ENCODE measurements around the gene GBF1. TPM values are rescaled to one million over a fixed set of nuclear protein-coding genes. Genes with fewer than 3 reads are reported as not detected.

Gene GBF1
- polyA plus RNA-seq, 1 donor (not counting 4 experiments of a cell fraction or from before 2014, with no cell fraction given), result 17.4 TPM

DNA sequence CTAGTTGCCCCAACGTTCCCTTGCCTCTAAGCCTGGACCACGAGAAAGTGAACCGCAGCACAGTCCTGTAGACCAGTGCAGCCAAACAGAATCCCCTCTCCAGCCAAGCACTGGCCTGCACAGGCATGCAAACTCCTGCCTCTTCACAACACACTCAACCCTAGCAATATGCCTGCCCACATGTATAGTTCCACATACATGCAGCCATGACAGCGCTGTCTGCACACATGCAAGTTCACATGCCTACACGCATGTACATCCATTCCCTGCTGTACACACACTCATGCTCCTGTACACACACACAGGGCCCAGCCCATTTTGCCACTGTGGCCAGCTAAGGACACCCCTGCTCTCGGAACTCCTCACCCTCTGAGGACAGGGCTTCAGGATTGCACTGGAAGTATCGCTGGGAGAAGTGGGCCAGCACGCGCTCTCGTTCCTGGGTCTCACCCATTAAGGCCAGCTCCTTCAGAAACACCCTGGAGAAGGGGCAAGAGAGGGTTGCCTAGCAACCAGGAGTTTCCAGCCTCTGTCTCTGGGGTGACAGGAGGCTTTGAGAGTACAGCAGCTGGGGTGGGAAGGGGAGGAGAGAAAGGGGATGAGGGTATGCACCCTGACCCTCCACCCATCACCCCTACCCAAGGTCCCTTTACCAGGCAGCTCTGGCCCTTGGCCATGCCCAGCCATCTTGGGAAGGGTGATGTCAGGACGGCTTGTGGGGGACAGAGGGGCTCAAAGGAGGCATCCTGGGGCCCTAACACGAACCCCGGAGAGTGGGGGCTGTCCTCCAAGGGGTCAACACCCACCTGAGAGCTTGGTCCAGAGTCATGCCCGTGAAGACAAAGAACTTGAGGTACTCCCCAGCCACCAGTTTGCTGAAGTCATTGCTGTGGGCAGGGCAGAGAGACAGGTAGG lies 166.3 kb downstream of the GBF1 start:
- Histone ChIP-seq H3K79me2 (ENCODE audit: control insufficient read depth, insufficient read depth, low read length) (no peaks in the 10 kb centered on the region), H3K27ac (ENCODE audit: control insufficient read depth, insufficient read depth, low read length) (no peak overlapping the region), H3K4me3 (ENCODE audit: control insufficient read depth in 2 of 3, extremely low read depth in 1 of 3, insufficient read depth in 2 of 3, low read depth in 1 of 3, low read length in 3 of 3) (no peak overlapping the region), H3K9me1 (ENCODE audit: control insufficient read depth, extremely low read depth, insufficient read depth, low read length) (no peaks in the 10 kb centered on the region), H3K27me3 (ENCODE audit: control insufficient read depth, extremely low read depth, insufficient read depth, low read length) (peaks cover 73% of the 10 kb centered on the region), H2AFZ (ENCODE audit: control insufficient read depth, low read length) (no peak overlapping the region), H3K4me2 (ENCODE audit: control insufficient read depth, extremely low read depth, insufficient read depth, low read depth, low read length) (no peak overlapping the region), H3K4me1 (ENCODE audit: control insufficient read depth, extremely low read depth, insufficient read depth, low read length) (peaks cover 11% of the 10 kb centered on the region), H3K36me3 (ENCODE audit: control insufficient read depth in 2 of 2, extremely low read depth in 1 of 2, insufficient read depth in 2 of 2, low read length in 2 of 2) (no peaks in the 10 kb centered on the region), H3K9ac (ENCODE audit: control insufficient read depth, extremely low read depth, insufficient read depth, low read length) (no peak overlapping the region), H3K9me3 (ENCODE audit: control insufficient read depth, low read depth, low read length) (no peaks in the 10 kb centered on the region), H4K20me1 (ENCODE audit: control insufficient read depth, extremely low read depth, insufficient read depth, low read length) (no peaks in the 10 kb centered on the region)
- DNase-seq (ENCODE audit: low read depth, low spot score) (no peak), FAIRE-seq (no peak)
- TF ChIP-seq, protein P1, sequence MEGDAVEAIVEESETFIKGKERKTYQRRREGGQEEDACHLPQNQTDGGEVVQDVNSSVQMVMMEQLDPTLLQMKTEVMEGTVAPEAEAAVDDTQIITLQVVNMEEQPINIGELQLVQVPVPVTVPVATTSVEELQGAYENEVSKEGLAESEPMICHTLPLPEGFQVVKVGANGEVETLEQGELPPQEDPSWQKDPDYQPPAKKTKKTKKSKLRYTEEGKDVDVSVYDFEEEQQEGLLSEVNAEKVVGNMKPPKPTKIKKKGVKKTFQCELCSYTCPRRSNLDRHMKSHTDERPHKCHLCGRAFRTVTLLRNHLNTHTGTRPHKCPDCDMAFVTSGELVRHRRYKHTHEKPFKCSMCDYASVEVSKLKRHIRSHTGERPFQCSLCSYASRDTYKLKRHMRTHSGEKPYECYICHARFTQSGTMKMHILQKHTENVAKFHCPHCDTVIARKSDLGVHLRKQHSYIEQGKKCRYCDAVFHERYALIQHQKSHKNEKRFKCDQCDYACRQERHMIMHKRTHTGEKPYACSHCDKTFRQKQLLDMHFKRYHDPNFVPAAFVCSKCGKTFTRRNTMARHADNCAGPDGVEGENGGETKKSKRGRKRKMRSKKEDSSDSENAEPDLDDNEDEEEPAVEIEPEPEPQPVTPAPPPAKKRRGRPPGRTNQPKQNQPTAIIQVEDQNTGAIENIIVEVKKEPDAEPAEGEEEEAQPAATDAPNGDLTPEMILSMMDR (optimal IDR thresholded peaks at IDR 0.05 in 1 of 3, IDR thresholded peaks at IDR 0.05 in 1 of 3, conservative IDR thresholded peaks at IDR 0.05 in 1 of 3; ENCODE audit: extremely low read depth in 1 of 3, insufficient read depth in 2 of 3, low read length in 3 of 3), result no peak
- no peak for TF ChIP-seq EZH2 (IDR thresholded peaks at IDR 0.05; ENCODE audit: low read length)
- dilution Hi-C loops (cut with MboI; ENCODE audit: extremely low pct_ligation_motif_present, low sequenced_read_pairs), result no loop called here

DNA sequence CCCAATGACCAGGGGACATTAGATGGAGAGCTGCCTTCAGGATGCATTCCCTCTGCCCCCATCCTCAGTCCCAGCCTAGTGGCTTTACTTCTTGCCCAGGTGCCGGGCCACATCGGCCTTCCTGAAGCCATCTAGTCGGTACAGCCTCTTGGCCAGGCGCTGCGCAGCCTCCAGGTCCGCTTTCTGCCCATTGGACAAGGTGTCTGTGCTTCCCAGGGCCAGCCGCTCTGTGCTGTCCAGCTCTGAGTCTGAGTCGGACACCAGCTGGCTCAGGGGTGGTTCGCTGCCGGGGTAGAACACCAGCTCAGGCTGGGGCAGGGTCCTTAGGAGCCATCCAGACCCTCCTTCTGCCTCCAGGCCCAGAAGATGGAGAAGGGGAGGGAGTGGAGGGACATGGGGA lies 167.0 kb downstream of the GBF1 start:
- Histone ChIP-seq H3K4me3 (ENCODE audit: control insufficient read depth in 2 of 3, extremely low read depth in 1 of 3, insufficient read depth in 2 of 3, low read depth in 1 of 3, low read length in 3 of 3) (no peak overlapping the region), H3K79me2 (ENCODE audit: control insufficient read depth, insufficient read depth, low read length) (no peaks in the 10 kb centered on the region), H3K9me1 (ENCODE audit: control insufficient read depth, extremely low read depth, insufficient read depth, low read length) (no peaks in the 10 kb centered on the region), H3K27ac (ENCODE audit: control insufficient read depth, insufficient read depth, low read length) (no peak overlapping the region), H3K4me2 (ENCODE audit: control insufficient read depth, extremely low read depth, insufficient read depth, low read depth, low read length) (no peak overlapping the region), H3K9me3 (ENCODE audit: control insufficient read depth, low read depth, low read length) (no peaks in the 10 kb centered on the region), H3K36me3 (ENCODE audit: control insufficient read depth in 2 of 2, extremely low read depth in 1 of 2, insufficient read depth in 2 of 2, low read length in 2 of 2) (no peaks in the 10 kb centered on the region), H3K4me1 (ENCODE audit: control insufficient read depth, extremely low read depth, insufficient read depth, low read length) (peaks cover 11% of the 10 kb centered on the region), H2AFZ (ENCODE audit: control insufficient read depth, low read length) (no peak overlapping the region), H4K20me1 (ENCODE audit: control insufficient read depth, extremely low read depth, insufficient read depth, low read length) (no peaks in the 10 kb centered on the region), H3K27me3 (ENCODE audit: control insufficient read depth, extremely low read depth, insufficient read depth, low read length) (peaks cover 73% of the 10 kb centered on the region), H3K9ac (ENCODE audit: control insufficient read depth, extremely low read depth, insufficient read depth, low read length) (no peak overlapping the region)
- no peak for DNase-seq (ENCODE audit: low read depth, low spot score)
- dilution Hi-C loops (cut with MboI; ENCODE audit: extremely low pct_ligation_motif_present, low sequenced_read_pairs), result no loop called here
- TF ChIP-seq, protein P1 (optimal IDR thresholded peaks at IDR 0.05 in 1 of 3, IDR thresholded peaks at IDR 0.05 in 1 of 3, conservative IDR thresholded peaks at IDR 0.05 in 1 of 3; ENCODE audit: extremely low read depth in 1 of 3, insufficient read depth in 2 of 3, low read length in 3 of 3), result no peak
- TF ChIP-seq EZH2 (IDR thresholded peaks at IDR 0.05; ENCODE audit: low read length), result no peak
- no peak for FAIRE-seq
